CD4-positive, alpha-beta T cell (primary cell): ENCODE measurements around the gene COL4A3. TPM values are rescaled to one million over a fixed set of nuclear protein-coding genes. Genes with fewer than 3 reads are reported as not detected.

Experiments used
- ATAC-seq: fragments of 200-7000 bp; cut with Tn5 transposase; one replicate; pipeline ENCODE4 v1.10.0; 2022; ENCODE audit warnings: mild to moderate bottlenecking; ENCODE audit not compliant: poor library complexity
- CTCF ChIA-PET: fragments of 350-600 bp; sonication (Branson Sonifier 250); formaldehyde crosslinking; loops from one replicate; lab custom pipeline; 2021; ENCODE audit warnings: antibody characterized with exemption, inconsistent platforms; lab: Charles Lee
- POLR2A ChIA-PET: fragments of 350-600 bp; sonication (Branson Sonifier 250); formaldehyde crosslinking; loops from one replicate; lab custom pipeline; 2021; ENCODE audit warnings: antibody characterized with exemption, inconsistent platforms; lab: Charles Lee
- DNase-seq, 14 experiments: peaks; one replicate each; pipeline ENCODE4 v3.0.0-alpha.2; 2013 to 2020; ENCODE audit warnings: mixed read lengths in 2 of 14
- H3K27ac ChIP-seq, 2 donors: one replicate each; pipeline versions ENCODE4 v1.5.1 to v1.7.0; 2013; ENCODE audit warnings: low read length in 2 of 2, low read depth in 1 of 2, mild to moderate bottlenecking in 1 of 2
- H3K27me3 ChIP-seq, 2 experiments: 1 replicate in 1 of 2; 2 replicates in 1 of 2; pipeline versions ENCODE4 v1.6.1 to v1.7.0; 2013; ENCODE audit warnings: low read length in 2 of 2, control low read depth in 1 of 2, mild to moderate bottlenecking in 1 of 2, moderate library complexity in 1 of 2; ENCODE audit not compliant: insufficient read depth in 2 of 2, control insufficient read depth in 1 of 2
- H3K36me3 ChIP-seq: one replicate; pipeline ENCODE4 v1.6.1; 2013; ENCODE audit warnings: low read length, control low read depth; ENCODE audit not compliant: insufficient read depth
- H3K4me1 ChIP-seq: one replicate; pipeline ENCODE4 v1.6.1; 2013; ENCODE audit warnings: low read length, control low read depth; ENCODE audit not compliant: insufficient read depth
- H3K4me3 ChIP-seq: one replicate; pipeline ENCODE4 v1.5.1; 2013; ENCODE audit warnings: mild to moderate bottlenecking, low read length, moderate library complexity
- H3K9me3 ChIP-seq, 2 experiments: 1 replicate in 1 of 2; 2 replicates in 1 of 2; pipeline versions ENCODE4 v1.6.1 to v1.7.0; 2013; ENCODE audit warnings: low read length in 2 of 2, mild to moderate bottlenecking in 2 of 2, control low read depth in 1 of 2, moderate library complexity in 1 of 2; ENCODE audit not compliant: control insufficient read depth in 1 of 2, insufficient read depth in 1 of 2
- H3K27ac Mint-ChIP-seq: one replicate; pipeline ENCODE4 v1.8.0; 2020; ENCODE audit warnings: mixed read lengths
- H3K27me3 Mint-ChIP-seq: one replicate; pipeline ENCODE4 v1.8.0; 2021; ENCODE audit warnings: mixed read lengths
- H3K36me3 Mint-ChIP-seq: one replicate; pipeline ENCODE4 v1.8.0; 2021; ENCODE audit warnings: low read depth, mixed read lengths
- H3K4me1 Mint-ChIP-seq: one replicate; pipeline ENCODE4 v1.8.0; 2021; ENCODE audit warnings: low read depth, mixed read lengths
- H3K4me3 Mint-ChIP-seq: one replicate; pipeline ENCODE4 v1.8.0; 2020; ENCODE audit warnings: mild to moderate bottlenecking, mixed read lengths
- H3K9me3 Mint-ChIP-seq: one replicate; pipeline ENCODE4 v1.8.0; 2020; ENCODE audit warnings: mixed read lengths
- intact Hi-C, 2 experiments: fragments of 100-400 bp; cut with DNase I in 1 of 2; cut with micrococcal nuclease in 1 of 2; formaldehyde crosslinking; loops; one replicate each; pipeline versions ENCODE4 v1.15.1 to v1.9.0; 2023 to 2025; cut with DNase I, micrococcal nuclease
- total RNA-seq, 174 experiments: library from RNA in 2 of 174; stranded (reverse) in 2 of 174; gene quantifications; one replicate each; pipeline ENCODE4 v1.2.3 and lab custom pipeline; 2021 to 2026
- TF ChIP-seq, protein P1 (sequence below): fragments of 200-600 bp; IDR thresholded peaks from one replicate; pipeline ENCODE4 v1.8.0; 2022; ENCODE audit warnings: antibody characterized with exemption, mild to moderate bottlenecking

Gene COL4A3
- total RNA-seq, 2 experiments from 2014 or later, result not detected

GRCh38 chr2:227292314-227292713 lies 127.9 kb downstream of the COL4A3 start:
- Histone ChIP-seq H3K27me3 (no peaks in the 10 kb centered on the region), H3K4me3 (no peak overlapping the region), H3K9me3 (no peaks in the 10 kb centered on the region), H3K4me1 (no peaks in the 10 kb centered on the region), H3K36me3 (no peaks in the 10 kb centered on the region), H3K27ac (no peak overlapping the region)
- Mint-ChIP-seq H3K9me3 (no peaks in the 10 kb centered on the region), H3K27ac (no peak overlapping the region), H3K4me1 (no peaks in the 10 kb centered on the region), H3K27me3 (no peaks in the 10 kb centered on the region), H3K4me3 (no peak overlapping the region), H3K36me3 (no peaks in the 10 kb centered on the region)
- DNase-seq (no peak), ATAC-seq (no peak)
- CTCF ChIA-PET, result no interaction called here
- TF ChIP-seq, protein P1, sequence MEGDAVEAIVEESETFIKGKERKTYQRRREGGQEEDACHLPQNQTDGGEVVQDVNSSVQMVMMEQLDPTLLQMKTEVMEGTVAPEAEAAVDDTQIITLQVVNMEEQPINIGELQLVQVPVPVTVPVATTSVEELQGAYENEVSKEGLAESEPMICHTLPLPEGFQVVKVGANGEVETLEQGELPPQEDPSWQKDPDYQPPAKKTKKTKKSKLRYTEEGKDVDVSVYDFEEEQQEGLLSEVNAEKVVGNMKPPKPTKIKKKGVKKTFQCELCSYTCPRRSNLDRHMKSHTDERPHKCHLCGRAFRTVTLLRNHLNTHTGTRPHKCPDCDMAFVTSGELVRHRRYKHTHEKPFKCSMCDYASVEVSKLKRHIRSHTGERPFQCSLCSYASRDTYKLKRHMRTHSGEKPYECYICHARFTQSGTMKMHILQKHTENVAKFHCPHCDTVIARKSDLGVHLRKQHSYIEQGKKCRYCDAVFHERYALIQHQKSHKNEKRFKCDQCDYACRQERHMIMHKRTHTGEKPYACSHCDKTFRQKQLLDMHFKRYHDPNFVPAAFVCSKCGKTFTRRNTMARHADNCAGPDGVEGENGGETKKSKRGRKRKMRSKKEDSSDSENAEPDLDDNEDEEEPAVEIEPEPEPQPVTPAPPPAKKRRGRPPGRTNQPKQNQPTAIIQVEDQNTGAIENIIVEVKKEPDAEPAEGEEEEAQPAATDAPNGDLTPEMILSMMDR, result no peak
- intact Hi-C loops, result no loop called here
- POLR2A ChIA-PET, result no interaction called here

DNA sequence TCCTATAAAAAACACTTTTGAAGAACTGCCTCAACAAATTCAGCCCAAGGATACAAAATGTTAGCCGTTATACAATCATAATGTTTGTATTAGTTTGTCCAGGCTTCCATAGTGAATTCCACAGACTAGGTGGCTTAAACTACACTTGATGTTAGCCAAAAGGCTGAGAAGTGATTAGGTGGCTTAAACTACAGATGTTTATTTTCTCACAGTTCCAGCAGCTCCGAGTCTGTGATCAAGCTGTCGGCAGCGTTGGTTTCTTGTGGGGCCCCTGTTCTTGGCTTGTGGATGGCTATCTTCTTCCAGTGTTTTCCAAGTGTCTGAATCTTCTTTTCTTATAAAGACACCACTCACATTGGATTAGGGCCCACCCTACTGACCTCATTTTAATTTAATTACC lies 129.1 kb downstream of the COL4A3 start:
- no peaks in the 10 kb centered on the region for H3K27me3 ChIP-seq
- ChIA-PET POLR2A (no interaction called here), CTCF (no interaction called here)
- TF ChIP-seq, protein P1, result no peak
- no peaks in the 10 kb centered on the region for H3K9me3 Mint-ChIP-seq
- ATAC-seq (no peak), DNase-seq (no peak)
- H3K27ac ChIP-seq, result no peak overlapping the region
- H3K4me1 Mint-ChIP-seq, result no peaks in the 10 kb centered on the region
- H3K4me1 ChIP-seq, result no peaks in the 10 kb centered on the region
- no peaks in the 10 kb centered on the region for H3K9me3 ChIP-seq
- H3K27ac Mint-ChIP-seq, result no peak overlapping the region
- H3K27me3 Mint-ChIP-seq, result no peaks in the 10 kb centered on the region
- H3K4me3 ChIP-seq, result no peak overlapping the region
- no peak overlapping the region for H3K4me3 Mint-ChIP-seq
- no peaks in the 10 kb centered on the region for H3K36me3 ChIP-seq
- H3K36me3 Mint-ChIP-seq, result no peaks in the 10 kb centered on the region
- intact Hi-C loops, result no loop called here

GRCh38 chr2:227295806-227296205 lies 131.4 kb downstream of the COL4A3 start:
- Mint-ChIP-seq H3K9me3 (no peaks in the 10 kb centered on the region), H3K4me3 (no peak overlapping the region), H3K4me1 (no peaks in the 10 kb centered on the region), H3K36me3 (no peaks in the 10 kb centered on the region), H3K27ac (no peak overlapping the region), H3K27me3 (no peaks in the 10 kb centered on the region)
- ATAC-seq (no peak), DNase-seq (no peak)
- Histone ChIP-seq H3K9me3 (no peaks in the 10 kb centered on the region), H3K27me3 (no peaks in the 10 kb centered on the region), H3K27ac (no peak overlapping the region), H3K4me3 (no peak overlapping the region), H3K4me1 (no peaks in the 10 kb centered on the region), H3K36me3 (no peaks in the 10 kb centered on the region)
- TF ChIP-seq, protein P1, result no peak
- ChIA-PET POLR2A (interaction anchor here (0.6 kb wide), 1 partner anchor 18 kb away, joined by 3 read pairs; no protein-coding TSS in a partner anchor), CTCF (no interaction called here)
- intact Hi-C loops, result no loop called here
